T1000 (cell line): ENCODE measurements around the gene CLP1.

Source experiments
- DNase-seq: peaks from one replicate; lab custom pipeline; 2025; ENCODE audit warnings: mixed read lengths; lab: John Stamatoyannopoulos, UW

CLP1 gene

DNA sequence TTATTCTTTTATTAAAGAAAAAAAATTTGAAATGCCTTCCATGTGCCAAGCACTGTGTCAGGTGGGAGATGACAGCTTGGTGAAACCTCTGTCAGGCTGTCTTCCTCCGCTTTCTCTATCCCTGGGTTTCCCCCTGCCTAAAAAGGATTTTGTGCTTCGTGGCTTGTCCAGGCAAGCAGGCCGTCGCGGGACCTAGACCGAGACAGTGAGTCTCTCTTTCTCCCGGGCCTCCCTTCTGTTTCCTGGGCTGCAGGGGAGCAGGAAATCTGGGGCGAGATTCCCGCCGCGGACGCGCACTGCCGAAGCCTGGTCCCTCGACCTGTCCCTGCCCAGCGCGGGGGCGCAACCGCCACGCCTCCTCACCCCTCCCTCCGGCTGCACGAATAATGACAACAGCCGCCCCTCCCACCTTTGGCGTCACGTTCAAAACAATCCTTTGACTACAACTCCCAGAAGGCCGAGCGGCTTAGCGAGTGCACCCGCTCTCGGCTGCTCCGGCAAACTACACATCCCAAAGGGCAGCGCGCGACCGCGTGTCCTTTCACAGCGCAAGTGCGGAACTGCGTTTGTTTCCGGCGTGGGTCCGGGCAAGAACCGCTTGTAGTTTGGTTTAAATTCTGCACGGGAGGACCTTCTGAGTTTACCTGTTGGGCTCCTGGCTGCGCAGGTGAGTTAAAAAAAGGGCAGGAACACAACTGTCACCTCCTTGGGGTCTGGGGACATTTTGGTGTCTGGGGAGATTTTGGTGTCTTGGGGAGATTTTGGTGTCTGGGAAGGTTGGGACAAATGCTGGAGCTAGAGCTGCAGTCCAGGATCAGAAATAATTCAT lies at the start of gene CLP1:
Gene CLP1 (plus strand): TSS at position 569 of the 829 bp plus-strand sequence. CDS start 1,715 bp downstream, outside the sequence.
- peak; percentile 96 for DNase-seq

DNA sequence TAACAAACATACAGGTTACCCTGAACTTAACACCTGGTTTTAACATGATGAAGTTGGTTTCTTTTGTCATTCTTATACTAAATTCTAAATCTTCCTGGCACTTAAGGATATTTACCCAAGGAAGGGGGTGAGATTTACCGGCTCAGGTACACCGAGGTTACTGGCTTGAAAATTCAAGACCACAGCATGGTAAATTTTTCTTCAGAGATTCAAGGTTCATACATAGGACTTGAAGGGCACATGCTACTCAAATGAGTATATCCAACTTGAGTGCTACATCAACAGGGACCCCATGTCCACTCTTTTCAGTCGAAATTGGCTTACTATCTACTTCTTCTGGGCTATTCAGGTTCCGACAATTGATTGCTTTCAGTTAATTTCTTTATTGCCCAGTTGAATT lies 47.4 kb upstream of the CLP1 start:
- no peak for DNase-seq

DNA sequence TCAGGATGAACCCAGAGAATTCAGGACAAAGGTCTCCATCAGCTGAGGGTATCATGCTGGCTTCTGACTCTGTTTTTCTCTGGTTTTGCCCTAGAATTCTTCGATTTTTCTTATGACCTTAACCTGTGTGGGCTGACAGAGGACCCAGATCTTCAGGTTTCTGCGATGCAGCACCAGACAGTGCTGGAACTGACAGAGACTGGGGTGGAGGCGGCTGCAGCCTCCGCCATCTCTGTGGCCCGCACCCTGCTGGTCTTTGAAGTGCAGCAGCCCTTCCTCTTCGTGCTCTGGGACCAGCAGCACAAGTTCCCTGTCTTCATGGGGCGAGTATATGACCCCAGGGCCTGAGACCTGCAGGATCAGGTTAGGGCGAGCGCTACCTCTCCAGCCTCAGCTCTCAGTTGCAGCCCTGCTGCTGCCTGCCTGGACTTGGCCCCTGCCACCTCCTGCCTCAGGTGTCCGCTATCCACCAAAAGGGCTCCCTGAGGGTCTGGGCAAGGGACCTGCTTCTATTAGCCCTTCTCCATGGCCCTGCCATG lies 43.3 kb upstream of the CLP1 start:
- no peak for DNase-seq

DNA sequence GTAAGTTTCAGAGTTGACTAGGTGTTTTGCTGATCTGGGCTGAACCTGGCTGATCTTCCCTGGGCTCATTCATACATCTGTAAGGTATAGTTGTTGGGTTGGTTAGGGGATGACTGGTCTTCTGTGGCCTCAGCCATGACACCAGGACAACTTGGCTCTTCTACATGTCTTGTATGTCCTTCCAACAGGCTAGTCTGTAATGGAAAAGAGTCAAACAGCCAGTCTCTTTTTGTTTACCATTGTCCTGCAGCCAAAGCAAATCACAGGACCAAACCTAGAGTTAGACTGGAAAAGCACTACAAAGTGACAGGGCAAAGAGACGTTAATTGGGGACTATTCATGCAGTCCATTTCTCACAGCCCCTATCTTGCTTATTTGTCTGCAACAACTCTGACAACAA lies 42.3 kb upstream of the CLP1 start:
- DNase-seq = no peak

DNA sequence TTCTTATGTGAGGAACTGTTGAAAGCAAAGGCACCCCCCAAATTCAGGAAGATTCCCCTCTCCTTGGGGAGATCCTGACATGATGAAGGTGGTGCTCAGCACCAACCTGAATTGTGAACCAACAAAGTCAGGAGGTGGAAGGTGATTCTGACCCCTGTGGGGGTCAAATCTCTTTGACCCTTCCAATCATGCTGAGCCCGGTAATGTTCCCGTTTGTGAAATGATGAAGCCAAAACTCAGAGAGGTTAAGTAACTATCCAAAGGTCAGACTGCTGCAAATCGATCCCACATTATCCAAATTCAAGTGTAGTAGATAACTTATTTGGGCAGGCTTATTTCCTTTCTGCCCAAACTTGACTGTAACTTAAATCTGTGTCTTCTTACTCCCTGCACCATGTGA lies 41.0 kb upstream of the CLP1 start:
- no peak for DNase-seq

DNA sequence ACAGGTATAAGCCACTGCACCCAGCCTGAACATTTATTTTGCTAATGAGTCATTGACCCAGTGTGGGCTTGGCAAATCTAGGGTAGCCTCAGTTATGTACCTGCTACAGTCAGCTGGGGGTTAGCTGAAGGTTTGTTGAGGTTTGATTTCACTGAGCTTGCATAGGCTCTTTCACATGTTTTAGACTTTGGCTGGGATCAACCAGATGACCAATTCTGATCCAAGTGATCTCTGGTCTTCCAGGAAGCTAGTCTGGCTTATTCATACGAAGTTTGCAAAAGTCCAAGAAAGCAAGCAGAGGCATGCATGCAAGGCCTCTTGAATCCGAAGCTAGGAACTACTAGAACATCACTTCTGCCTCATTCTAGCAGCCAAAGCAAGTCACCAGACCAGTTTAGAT lies 39.1 kb upstream of the CLP1 start:
- no peak for DNase-seq

DNA sequence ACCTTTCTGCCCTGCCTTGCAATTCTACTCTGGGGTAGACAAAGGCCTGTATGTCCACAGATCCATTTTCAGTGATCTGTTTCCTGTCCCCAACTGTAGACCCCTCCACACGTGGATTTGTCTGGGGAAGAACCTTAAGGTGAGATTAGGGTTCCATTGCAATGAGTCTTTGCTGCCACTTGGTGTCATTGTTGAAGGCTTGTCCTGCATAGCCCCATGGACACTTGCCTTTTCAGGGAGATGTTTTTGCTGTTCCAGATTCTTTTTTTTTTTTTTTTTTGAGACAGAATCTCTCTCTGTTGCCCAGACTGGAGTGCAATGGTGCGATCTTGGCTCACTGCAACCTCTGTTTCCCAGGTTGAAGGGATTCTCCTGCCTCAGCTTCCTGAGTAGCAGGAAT lies 38.2 kb upstream of the CLP1 start:
- DNase-seq = no peak

DNA sequence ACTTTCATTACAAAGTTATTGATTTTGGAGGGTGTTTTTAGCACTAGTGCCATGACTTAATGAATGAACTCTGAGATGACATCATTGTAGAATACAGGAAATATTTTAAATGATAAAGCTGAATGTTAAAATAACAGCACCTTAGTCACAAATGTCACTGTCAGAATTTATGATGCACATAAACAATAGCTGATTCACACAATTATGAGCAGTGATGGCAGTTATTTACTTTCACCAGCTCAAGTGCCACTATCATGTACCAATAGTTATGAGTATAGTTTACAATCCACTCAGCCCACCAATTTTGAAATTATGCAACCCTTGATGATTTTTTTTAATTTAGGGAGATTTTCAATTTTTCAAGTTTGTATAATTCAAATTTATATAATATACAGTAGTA lies 37.1 kb upstream of the CLP1 start:
- DNase-seq = no peak

DNA sequence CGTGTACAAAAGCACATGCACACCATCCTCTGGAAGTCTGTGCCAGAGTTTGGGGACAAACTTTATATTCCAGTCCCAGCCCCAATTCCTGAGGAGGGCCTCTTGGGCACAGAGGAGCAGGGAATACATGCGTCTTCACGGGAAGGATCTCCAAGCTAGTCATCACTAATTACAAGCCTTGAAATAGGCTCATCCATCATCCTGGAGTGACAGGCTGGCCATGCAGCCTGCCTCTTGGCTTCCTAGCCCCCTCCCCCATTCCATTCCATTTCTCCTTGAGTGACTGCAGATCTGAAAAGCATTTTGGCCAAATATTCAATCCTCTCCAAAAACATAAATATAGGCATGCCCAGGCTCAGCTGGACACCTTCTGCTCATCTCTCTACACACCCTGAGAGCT lies 35.3 kb upstream of the CLP1 start:
- DNase-seq = no peak

DNA sequence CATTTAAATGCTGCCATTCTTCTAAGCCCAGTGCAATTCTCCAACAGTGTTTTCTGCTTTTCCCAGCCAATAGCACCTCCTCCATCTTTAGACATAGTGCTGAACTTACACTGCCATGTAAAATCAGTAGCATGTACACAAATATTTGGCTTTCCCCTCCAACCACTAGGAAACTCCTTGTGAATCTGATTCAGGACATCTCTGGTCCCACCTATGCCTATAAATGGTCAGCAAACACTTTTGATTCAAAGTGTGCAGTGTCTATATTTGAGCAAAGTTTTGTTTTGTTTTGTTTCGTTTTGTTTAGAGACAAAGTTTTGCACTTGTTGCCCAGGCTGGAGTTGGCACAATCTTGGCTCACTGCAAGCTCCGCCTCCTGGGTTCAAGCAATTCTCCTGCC lies 32.7 kb upstream of the CLP1 start:
- no peak for DNase-seq

DNA sequence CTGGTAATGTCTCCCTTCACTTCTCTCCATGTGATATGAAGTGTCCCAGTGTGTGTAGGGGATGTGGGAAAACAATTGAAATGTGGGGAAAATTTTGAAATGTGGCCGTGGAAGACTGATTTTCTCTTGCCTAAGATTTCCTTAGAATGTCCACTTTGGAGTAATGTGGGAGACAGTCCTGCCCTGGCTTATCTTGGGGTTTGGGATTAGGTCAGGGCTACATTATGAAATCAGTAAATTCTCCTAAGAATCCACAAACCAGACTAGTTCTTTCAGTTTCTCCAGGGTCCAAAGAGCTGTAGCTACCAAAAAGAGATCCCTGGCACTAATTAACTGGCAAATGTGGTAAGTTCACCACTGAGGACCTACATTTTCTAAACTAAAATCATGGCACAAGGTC lies 30.7 kb upstream of the CLP1 start:
- DNase-seq = no peak

DNA sequence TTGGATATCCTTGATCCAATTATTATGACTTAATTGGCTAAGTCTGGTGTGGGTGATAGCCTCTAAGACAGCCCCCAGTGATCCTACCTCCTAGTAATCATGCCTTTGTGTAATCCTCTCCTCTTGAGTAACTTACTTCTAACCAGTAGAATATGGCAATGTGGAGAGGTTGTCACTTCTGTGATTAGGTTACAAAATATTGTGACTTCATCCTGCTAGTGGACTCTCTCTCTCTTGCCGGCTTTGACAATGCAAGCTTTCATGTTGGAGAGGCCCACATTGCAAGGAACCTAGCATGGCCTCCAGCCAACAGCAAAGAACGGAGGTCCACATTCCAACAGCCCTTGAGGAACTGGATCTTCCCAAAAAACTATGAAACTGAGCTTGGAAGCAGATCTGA lies 27.4 kb upstream of the CLP1 start:
- DNase-seq = no peak

DNA sequence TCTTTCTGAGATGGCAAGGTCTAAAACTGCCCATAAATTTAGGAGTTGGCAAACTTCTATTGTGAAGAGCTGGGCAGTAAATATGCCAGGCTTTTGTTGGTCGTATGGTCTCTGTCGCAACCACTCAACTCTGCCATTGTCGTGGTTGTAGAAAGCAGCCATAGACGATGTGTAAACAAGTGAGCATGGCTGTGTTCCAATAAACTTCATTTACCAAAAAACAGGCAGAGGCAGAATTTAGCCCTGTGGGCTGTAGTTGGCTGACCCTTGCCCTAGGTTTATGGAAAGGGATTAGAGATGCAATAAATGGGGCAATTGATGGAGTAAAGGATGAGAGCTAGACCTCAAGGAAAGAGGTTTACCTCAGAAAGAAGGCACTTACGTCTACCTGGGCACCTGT lies 25.4 kb upstream of the CLP1 start:
- no peak for DNase-seq

DNA sequence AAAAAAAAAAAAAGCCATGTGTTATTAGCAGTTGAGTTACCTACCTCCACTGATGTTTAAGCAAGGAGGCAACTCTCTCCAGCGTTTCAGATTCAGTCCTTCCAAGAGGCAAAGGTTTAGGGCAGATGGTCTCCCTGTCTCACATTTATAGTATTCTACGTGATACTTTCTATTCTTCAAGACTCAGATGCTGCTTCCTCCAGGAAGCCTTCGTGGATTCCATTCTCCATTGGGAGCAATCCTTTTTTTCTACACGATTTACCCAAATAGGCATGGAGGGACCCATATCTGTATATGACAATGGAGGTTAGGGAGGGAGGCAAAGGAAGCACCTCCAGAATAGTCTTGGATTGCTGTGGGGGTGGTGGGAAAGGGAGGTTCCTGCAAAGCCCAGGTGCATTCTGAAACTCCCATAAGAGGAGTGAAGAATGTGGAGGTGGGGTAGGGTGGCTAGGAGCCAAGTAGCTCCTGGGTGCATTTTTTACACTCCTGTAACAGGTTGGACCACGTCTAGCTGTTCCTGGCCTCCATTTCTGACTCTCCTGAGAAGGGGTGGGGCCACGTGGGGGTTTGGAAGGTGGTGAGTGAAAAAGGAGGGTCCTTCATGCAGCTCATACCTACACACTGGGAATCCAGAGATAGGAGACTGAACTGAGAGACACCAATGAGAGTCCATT lies 24.0 kb upstream of the CLP1 start:
- no peak for DNase-seq

DNA sequence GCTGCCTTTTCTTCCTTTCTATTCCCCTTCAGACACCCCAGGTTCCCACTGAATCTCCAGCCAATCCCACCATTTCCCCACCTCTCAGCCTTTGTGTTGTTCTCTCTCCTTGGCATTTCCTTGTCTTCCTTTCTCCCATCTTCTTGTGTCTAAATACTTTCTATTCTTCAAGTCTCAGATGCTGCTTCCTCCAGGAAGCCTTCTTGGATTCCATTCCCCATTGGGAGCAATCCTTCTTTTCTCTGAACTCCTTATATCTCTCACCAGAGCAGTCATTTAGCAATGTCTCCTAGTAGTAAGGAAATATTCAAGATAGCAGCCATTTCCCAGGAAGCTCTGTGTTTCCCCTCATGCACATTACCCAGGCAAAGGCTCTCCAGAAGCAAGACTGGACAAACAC lies 23.3 kb upstream of the CLP1 start:
- DNase-seq = no peak

DNA sequence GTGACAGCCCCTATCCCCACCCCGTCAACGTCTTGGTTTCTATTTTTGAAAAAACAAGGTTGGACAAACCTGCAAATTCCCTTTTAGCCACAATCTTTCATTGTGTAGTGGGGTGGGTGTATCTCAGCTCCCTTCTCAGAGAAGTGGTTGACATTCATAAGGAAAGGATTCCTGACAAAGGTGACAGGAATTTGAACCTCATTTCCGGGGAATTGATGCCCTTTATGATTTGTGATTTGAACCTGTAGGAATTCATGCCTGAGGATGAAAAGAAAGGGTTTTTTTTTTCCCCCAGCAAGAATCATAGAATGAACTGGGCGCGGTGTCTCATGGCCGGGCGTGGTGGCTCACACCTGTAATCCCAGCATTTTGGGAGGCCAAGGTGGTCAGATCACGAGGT lies 22.3 kb upstream of the CLP1 start:
- no peak for DNase-seq

DNA sequence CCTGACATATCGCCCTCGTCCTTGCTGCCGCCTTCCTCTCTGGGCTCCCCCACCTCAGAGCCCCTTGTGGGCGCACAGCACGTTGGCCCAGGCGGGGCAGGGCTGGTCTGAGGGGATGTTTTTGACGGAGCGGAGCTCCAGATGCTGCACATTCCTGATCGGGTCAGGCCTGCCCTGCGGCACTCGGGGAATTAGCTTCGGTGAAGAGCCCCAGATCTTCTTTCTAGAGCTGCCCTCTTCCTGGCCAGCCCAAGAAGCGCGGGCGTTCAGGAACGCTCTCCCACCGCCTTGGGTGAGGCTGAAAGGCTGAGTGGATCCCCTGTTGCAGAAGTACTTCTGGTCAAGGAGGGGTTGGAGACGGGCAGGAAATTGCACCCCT lies 19.9 kb upstream of the CLP1 start:
- DNase-seq = no peak

DNA sequence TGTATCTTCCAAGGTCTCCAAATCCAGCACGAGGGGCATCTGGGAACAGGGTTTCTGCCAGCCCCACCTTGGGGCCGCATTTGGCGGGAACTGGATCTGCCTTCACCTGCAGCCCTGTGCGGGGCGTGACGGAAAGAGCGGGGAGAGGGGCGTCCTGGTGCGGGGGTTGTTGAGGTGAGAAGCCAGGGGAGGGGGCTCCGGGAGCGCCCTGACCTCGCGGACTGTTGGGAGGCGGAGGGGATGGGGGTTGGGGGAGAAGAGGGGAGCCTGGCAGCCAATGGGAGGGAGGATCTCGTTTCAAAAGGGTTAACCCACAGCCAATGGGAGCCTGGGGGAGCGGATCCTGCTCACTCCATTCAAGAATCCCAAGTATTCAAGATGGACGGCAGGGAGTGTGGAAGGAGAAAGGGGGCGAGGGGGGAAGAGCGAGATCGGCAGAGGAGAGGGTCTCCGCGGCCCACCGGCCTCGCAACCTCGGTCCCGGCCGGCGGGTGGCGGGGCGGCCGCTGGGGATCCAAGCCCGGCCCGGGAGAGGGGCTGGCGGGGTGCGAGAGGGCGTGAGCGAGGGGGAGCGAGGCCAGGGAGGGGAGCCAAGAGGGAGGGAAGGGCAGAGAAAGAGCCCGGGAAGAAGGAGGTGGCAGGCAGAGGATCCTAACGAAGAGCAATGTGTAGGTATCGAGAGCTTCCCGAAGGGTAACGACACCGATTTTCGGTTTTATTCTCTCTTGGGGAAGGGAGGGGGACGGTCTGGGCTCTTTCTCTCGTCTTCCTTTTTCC lies 19.4 kb upstream of the CLP1 start:
- peak; percentile 54 for DNase-seq

DNA sequence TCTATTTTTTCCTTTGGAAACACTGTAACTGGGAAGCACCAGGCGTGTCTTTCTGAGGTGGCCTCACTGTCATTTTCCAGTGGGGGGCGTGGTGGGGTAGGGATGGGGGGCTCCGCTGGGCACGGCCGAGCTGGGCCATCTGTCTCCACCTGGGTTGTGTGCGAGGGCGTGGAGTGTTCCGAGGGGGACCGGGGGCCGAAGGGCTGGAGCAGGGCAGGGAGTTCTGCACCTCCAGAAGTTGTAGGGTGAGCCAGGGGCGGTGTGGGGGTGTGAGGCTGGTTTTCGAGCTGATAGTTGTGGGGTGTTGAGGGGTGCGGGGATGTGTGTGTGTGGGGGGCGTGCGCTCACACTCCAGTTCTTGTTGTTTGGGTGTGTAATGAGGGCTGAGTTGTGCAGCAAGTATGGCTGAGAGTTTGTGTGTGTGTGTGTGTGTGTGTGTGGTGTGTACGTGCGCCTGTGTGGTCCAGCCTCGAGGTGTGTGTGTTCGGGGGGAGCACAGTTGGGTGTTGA lies 18.7 kb upstream of the CLP1 start:
- no peak for DNase-seq

DNA sequence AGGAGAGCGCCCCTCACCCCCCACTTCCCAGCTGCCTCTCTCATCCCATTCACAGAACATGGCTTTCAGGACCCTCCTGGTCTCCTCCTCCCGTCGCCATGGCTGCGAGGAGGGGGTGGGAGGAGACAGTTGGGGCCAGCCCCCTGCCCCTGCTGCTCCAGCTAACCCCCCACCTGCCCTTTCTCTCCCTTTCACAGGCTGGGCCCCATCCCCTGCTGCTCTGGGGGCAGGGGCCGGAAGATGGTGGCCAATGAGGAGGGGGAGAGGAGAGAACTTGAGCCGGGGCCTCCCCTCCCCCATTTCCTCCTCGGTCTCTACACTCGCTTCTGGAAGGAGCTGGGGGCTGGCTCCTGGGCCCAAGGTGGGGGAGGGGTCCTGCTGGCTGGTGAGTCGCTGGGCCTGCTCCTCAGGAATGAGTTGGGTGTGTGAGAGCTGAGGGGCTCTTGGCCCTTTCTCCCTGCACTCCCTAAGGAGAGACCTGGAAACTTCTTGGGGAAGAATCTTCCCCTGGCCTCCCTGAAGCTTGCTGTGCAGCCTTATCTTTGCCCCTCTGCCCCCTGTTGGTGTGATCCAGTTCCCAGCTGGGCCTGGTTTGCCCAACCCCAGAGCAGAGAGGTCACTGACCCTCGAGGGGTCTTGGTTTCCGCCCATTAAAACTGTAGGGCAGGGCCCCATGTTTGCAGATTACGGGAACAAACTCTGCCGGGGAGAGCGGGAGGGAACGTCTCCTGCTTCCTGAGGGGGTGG lies 18.1 kb upstream of the CLP1 start:
- no peak for DNase-seq

DNA sequence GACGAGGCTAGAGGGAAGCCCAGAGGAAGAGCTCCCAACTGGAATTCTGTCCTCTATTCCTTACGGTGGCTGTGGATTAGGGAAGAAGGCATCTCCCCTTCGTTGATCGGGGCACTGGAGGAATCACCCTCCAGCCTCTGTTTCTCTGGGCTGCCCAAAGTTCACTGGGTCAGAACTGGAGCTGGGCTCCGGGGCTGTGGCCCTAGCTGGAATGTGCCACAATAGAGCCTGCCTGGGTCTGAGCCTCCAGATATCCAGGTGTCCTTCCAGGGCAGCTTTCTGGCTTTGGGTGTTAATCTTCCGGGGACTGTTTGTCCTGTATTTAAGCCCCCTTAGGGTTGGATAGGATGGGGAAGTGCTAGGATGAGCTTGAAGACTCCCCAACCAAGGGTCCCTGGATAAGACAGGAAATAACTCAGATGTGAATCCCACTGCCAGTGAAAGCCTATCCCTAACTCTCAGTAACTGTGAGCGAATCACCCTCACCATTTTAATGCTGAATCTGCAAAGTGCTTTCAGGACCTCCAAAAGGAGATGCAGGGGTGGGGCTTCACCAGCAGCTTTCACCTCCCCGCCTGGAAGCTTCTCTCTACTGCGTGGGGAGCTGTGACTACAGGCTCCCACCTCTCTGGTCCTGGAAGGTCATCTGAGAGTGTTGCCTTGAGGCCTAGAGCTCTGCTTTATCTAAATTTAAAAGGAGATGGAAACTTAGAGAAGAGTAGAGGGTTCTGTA lies 17.3 kb upstream of the CLP1 start:
- no peak for DNase-seq
